ENCODE results near the gene ZC3H7B.
A peak's percentile ranks its signal among the peaks of the same experiment; 100 is the strongest.
"Not testable (repeated sequence)": the region's sequence is repeated elsewhere in the genome, so short reads cannot be mapped to it uniquely, and the experiment has no call there.

Gene ZC3H7B

DNA sequence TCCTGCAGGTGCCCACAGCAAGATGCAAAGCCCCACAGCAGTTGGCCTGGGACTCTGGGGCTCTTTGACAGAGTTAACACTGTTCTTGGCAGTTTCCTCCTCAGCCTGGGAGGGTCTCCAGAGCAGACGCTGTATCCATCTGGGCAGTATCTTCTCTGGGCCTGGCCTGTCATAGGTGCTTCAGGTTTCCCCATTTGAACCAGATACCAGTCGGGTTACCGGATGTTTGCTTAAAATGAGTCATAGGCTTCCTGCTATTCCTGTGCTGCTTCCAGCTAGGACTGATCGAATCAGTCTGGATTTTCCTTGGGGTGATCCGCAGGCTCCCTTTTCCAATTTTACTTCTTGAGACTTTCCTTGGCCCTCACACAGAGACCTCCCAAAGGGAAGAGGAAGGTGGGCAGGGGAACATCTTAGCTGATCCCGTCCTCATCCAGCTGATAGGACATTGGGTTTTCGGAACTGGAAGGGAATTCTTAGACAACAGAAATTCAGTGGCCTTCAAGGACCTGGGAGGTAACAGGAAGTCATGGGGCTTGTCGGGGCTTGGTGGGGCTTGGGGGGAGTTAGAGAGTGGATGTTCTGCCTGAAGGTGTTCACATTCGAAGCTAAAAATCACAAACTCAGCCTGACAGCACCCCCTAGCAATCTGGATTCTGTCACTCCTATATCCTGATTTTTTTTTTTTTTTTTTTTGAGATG is 12.9 kb upstream of the ZC3H7B start:
- Histone ChIP-seq H3K9ac (ENCODE audit: low read depth, low read length) (peak overlapping the region; percentile 30), H3K9me3 (ENCODE audit: control insufficient read depth, insufficient read depth, low read length) (no peaks in the 10 kb centered on the region), H3K4me1 (ENCODE audit: control insufficient read depth, insufficient read depth, low read length) (peaks cover 6% of the 10 kb centered on the region), H3K27me3 (ENCODE audit: control insufficient read depth, insufficient read depth, low read length) (no peaks in the 10 kb centered on the region), H3K4me3 (ENCODE audit: low read depth, low read length) (no peak overlapping the region), H3K36me3 (ENCODE audit: control insufficient read depth, insufficient read depth, low read length) (peaks cover 7% of the 10 kb centered on the region)

- Histone ChIP-seq H3K4me1 (ENCODE audit: control insufficient read depth, insufficient read depth, low read length) (peaks cover 6% of the 10 kb centered on the region), H3K9ac (ENCODE audit: low read depth, low read length) (no peak overlapping the region)
These were observed 11.7 kb upstream of the ZC3H7B start for GRCh38 chr22:41289671-41290070.

DNA sequence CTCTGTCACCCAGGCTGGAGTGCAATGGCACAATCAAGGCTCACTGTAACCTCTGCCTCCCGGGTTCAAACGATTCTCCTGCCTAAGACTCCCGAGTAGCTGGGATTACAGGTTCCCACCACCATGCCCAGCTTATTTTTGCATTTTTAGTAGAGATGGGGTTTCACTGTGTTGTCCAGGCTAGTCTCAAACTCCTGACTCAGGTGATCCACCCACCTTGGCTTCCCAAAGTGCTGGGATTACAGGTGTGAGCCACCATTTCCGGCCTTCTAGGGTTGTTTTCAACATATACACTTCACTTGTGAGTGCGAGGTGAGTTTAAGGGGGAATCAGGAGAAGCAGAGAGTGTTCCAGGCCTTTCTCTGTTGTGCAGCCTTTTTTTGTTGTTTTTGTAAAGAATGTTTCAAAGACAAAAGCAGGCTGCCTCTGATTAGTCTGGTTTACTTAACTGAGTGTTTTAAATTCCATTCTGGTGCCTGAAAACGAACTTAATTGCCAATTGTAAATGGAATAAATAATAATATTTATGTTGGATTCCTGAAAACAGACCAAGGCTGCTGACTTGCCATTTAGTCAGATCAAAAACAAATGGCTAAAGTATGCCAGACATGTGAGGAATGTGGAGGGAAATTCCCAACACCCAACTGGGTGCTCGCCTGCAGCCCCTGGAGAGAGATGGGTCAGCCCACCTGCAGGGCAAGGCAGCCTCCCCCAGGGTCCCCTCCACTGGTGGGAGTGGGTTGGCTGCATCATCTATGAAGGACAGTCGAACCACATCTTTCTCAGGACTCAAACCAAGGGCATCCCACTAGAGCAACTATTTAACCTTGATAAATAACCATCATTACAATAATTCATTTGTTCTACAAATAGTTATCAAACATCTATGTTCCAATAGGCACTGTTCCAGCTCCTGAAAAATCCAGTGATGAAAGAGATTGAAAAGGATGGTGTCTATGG is 10.8 kb upstream of the ZC3H7B start:
- peaks cover 6% of the 10 kb centered on the region for H3K4me1 ChIP-seq (ENCODE audit: control insufficient read depth, insufficient read depth, low read length)
- peak overlapping the region; percentile 28 for H3K9ac ChIP-seq (ENCODE audit: low read depth, low read length)
- no peaks in the 10 kb centered on the region for H3K27me3 ChIP-seq (ENCODE audit: control insufficient read depth, insufficient read depth, low read length)
- no peaks in the 10 kb centered on the region for H3K36me3 ChIP-seq (ENCODE audit: control insufficient read depth, insufficient read depth, low read length)
- H3K9me3 ChIP-seq (ENCODE audit: control insufficient read depth, insufficient read depth, low read length) = no peaks in the 10 kb centered on the region
- H3K4me3 ChIP-seq (ENCODE audit: low read depth, low read length) = no peak overlapping the region

More at GRCh38 chr22:41289671-41290070, 11.7 kb upstream of the ZC3H7B start:
- Histone ChIP-seq H3K4me3 (ENCODE audit: low read depth, low read length) (no peak overlapping the region), H3K9me3 (ENCODE audit: control insufficient read depth, insufficient read depth, low read length) (no peaks in the 10 kb centered on the region), H3K27me3 (ENCODE audit: control insufficient read depth, insufficient read depth, low read length) (no peaks in the 10 kb centered on the region), H3K36me3 (ENCODE audit: control insufficient read depth, insufficient read depth, low read length) (peaks cover 4% of the 10 kb centered on the region)

- H3K4me1 ChIP-seq (ENCODE audit: control insufficient read depth, insufficient read depth, low read length); H3K36me3 ChIP-seq (ENCODE audit: control insufficient read depth, insufficient read depth, low read length); H3K4me3 ChIP-seq (ENCODE audit: low read depth, low read length); H3K27me3 ChIP-seq (ENCODE audit: control insufficient read depth, insufficient read depth, low read length); H3K9ac ChIP-seq (ENCODE audit: low read depth, low read length); H3K9me3 ChIP-seq (ENCODE audit: control insufficient read depth, insufficient read depth, low read length): not testable (repeated sequence)
These were observed 6.5 kb upstream of the ZC3H7B start for GRCh38 chr22:41294816-41295215.

GRCh38 chr22:41296826-41297667 is 4.3 kb upstream of the ZC3H7B start:
- Histone ChIP-seq H3K4me3 (ENCODE audit: low read depth, low read length) (no peak overlapping the region), H3K9ac (ENCODE audit: low read depth, low read length) (no peak overlapping the region), H3K36me3 (ENCODE audit: control insufficient read depth, insufficient read depth, low read length) (no peaks in the 10 kb centered on the region), H3K27me3 (ENCODE audit: control insufficient read depth, insufficient read depth, low read length) (no peaks in the 10 kb centered on the region), H3K4me1 (ENCODE audit: control insufficient read depth, insufficient read depth, low read length) (peaks cover 4% of the 10 kb centered on the region), H3K9me3 (ENCODE audit: control insufficient read depth, insufficient read depth, low read length) (no peaks in the 10 kb centered on the region)

DNA sequence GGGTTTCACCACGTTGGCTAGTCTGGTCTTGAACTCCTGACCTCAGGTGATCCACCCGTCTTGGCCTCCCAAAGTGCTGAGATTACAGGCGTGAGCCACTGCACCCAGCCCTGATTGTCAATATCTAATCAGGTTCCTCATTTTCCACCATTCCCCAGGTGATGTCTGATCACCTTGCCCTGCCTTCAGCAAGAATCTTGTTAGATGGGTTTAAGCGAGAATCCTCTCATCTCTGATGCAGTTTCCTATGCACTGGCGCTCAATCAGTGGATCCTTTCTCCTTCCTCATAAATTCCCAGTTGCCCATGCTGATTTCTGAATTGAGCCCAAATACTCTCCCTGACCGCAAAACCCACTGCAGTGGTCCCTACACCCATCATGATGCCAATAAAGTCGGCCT is 664 bp upstream of the ZC3H7B start:
- Histone ChIP-seq H3K9ac (ENCODE audit: low read depth, low read length) (no peak overlapping the region), H3K9me3 (ENCODE audit: control insufficient read depth, insufficient read depth, low read length) (no peaks in the 10 kb centered on the region), H3K4me1 (ENCODE audit: control insufficient read depth, insufficient read depth, low read length) (peaks cover 11% of the 10 kb centered on the region), H3K36me3 (ENCODE audit: control insufficient read depth, insufficient read depth, low read length) (peaks cover 5% of the 10 kb centered on the region), H3K4me3 (ENCODE audit: low read depth, low read length) (peak overlapping the region; percentile 63), H3K27me3 (ENCODE audit: control insufficient read depth, insufficient read depth, low read length) (no peaks in the 10 kb centered on the region)

DNA sequence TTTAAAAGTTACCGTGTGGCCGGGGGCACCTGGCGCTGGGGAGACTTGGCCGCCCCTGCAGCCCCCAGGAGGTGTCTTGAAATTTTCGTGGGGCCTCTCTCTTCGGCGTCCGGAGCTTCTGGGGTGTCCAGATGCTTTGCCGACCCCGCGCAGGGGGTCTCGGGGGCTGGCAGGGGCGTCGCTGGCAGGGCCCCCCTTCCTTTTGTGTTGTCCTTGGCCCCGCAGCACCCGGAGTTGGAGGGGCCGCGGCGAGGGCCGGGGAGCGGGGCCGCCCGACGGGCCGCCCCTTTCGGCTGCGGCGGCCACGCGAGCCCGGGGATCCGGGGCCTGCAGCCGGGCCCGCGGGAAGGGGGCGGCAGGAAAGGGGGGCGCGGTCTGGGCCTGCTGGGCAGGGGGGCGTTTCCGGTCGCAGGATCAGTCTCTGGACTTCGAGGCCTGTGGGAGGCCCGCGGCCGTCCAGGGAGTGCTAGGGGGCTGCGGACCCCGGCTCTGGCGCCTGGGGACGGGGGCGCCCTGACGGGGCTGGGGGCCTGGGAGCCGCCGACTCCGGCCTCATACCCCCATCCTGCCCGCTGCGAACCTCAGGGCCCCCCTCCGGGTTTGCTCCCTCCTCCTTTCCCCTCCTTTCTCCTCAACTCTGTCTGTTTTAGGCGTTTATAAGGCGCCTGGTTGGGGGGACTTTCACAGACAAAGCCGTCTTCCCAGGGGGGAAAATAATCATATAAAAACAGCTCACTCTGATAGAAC is 869 bp downstream of the ZC3H7B start:
- Histone ChIP-seq H3K9me3 (ENCODE audit: control insufficient read depth, insufficient read depth, low read length) (no peaks in the 10 kb centered on the region), H3K4me1 (ENCODE audit: control insufficient read depth, insufficient read depth, low read length) (peaks cover 11% of the 10 kb centered on the region), H3K9ac (ENCODE audit: low read depth, low read length) (peak overlapping the region; percentile 81), H3K36me3 (ENCODE audit: control insufficient read depth, insufficient read depth, low read length) (peaks cover 7% of the 10 kb centered on the region), H3K4me3 (ENCODE audit: low read depth, low read length) (peak overlapping the region; percentile 63), H3K27me3 (ENCODE audit: control insufficient read depth, insufficient read depth, low read length) (no peaks in the 10 kb centered on the region)

- Histone ChIP-seq H3K9me3 (ENCODE audit: control insufficient read depth, insufficient read depth, low read length) (no peaks in the 10 kb centered on the region), H3K9ac (ENCODE audit: low read depth, low read length) (peak overlapping the region; percentile 81), H3K4me1 (ENCODE audit: control insufficient read depth, insufficient read depth, low read length) (peaks cover 11% of the 10 kb centered on the region), H3K27me3 (ENCODE audit: control insufficient read depth, insufficient read depth, low read length) (no peaks in the 10 kb centered on the region), H3K4me3 (ENCODE audit: low read depth, low read length) (peak overlapping the region; percentile 63), H3K36me3 (ENCODE audit: control insufficient read depth, insufficient read depth, low read length) (peaks cover 7% of the 10 kb centered on the region)
These were observed 1.5 kb downstream of the ZC3H7B start for GRCh38 chr22:41302811-41303210.

DNA sequence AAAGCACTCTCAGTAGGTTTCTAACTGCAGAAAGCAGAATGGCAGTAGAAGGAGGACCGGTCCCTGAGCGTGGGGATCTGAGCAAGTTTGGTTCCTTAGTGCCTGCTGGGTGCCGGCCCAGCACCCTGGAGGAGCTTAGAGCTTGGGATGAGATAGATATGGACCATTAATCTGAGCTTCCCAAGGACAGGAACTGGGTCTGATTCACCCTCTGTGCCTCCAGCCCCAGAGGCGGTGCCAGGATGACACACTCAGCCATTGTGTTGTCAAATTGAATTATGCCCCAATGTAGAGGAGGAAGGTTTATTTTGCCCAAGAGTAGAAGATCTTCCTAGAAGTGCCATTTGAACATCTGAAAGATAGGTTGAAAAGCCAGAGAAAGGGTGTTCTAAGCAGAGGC is 4.3 kb downstream of the ZC3H7B start:
- Histone ChIP-seq H3K27me3 (ENCODE audit: control insufficient read depth, insufficient read depth, low read length) (no peaks in the 10 kb centered on the region), H3K36me3 (ENCODE audit: control insufficient read depth, insufficient read depth, low read length) (peaks cover 7% of the 10 kb centered on the region), H3K9ac (ENCODE audit: low read depth, low read length) (no peak overlapping the region), H3K9me3 (ENCODE audit: control insufficient read depth, insufficient read depth, low read length) (no peaks in the 10 kb centered on the region), H3K4me3 (ENCODE audit: low read depth, low read length) (no peak overlapping the region), H3K4me1 (ENCODE audit: control insufficient read depth, insufficient read depth, low read length) (peaks cover 10% of the 10 kb centered on the region)

- peaks cover 7% of the 10 kb centered on the region for H3K36me3 ChIP-seq (ENCODE audit: control insufficient read depth, insufficient read depth, low read length)
- no peaks in the 10 kb centered on the region for H3K9me3 ChIP-seq (ENCODE audit: control insufficient read depth, insufficient read depth, low read length)
- no peaks in the 10 kb centered on the region for H3K27me3 ChIP-seq (ENCODE audit: control insufficient read depth, insufficient read depth, low read length)
- no peak overlapping the region for H3K4me3 ChIP-seq (ENCODE audit: low read depth, low read length)
- peaks cover 2% of the 10 kb centered on the region for H3K4me1 ChIP-seq (ENCODE audit: control insufficient read depth, insufficient read depth, low read length)
- H3K9ac ChIP-seq (ENCODE audit: low read depth, low read length) = no peak overlapping the region
These were observed 6.7 kb downstream of the ZC3H7B start for GRCh38 chr22:41308054-41308453.

- Histone ChIP-seq H3K4me1 (ENCODE audit: control insufficient read depth, insufficient read depth, low read length) (no peaks in the 10 kb centered on the region), H3K9me3 (ENCODE audit: control insufficient read depth, insufficient read depth, low read length) (no peaks in the 10 kb centered on the region), H3K27me3 (ENCODE audit: control insufficient read depth, insufficient read depth, low read length) (no peaks in the 10 kb centered on the region), H3K4me3 (ENCODE audit: low read depth, low read length) (no peak overlapping the region), H3K36me3 (ENCODE audit: control insufficient read depth, insufficient read depth, low read length) (peaks cover 7% of the 10 kb centered on the region), H3K9ac (ENCODE audit: low read depth, low read length) (no peak overlapping the region)
These were observed 7.2 kb downstream of the ZC3H7B start for GRCh38 chr22:41308544-41308947.
